DOHH2 (cell line): Measurements from ENCODE around the gene STING1.

Source experiments
- CTCF ChIP-seq: fragments of 200-600 bp; sonication (generic); IDR thresholded peaks from one replicate; pipeline ENCODE4 v1.5.1; 2014; ENCODE audit warnings: antibody characterized with exemption, mild to moderate bottlenecking, low read depth, low read length; ENCODE audit not compliant: poor library complexity, severe bottlenecking
- EZH2phosphoT487 ChIP-seq: fragments of 200-600 bp; sonication (generic); IDR thresholded peaks from 2 replicates; pipeline ENCODE4 v1.6.1; 2017; ENCODE audit warnings: borderline replicate concordance, mild to moderate bottlenecking, antibody characterized with exemption, low read length, moderate library complexity, mixed read lengths

GRCh38 chr5:139524446-139524845 is 41.9 kb upstream of the STING1 start:
- TF ChIP-seq CTCF (no peak), EZH2phosphoT487 (no peak)
